ENCODE measurements around the gene WDR33.
A peak's percentile ranks its signal among the peaks of the same experiment; 100 is the strongest.

Gene WDR33

DNA sequence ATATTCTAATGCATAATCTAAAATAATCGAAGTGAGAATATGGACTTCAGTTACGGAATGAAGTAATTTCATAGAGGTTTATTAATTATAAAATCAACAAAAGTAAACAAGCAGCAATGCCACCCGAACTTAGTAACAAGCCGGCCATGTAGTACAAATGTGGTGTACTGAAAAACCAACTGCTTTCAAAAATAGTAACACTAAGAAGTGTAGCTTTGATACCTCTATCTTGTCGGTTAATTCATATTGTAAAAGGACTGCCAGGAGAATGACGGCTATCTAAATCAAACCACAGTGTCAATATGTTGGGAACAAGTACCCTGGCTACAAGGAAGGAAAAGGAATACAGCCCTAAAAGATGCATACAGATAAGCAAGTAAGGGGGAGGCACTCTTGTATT lies 48.5 kb downstream of the WDR33 start:
- DNase-seq = no peak

DNA sequence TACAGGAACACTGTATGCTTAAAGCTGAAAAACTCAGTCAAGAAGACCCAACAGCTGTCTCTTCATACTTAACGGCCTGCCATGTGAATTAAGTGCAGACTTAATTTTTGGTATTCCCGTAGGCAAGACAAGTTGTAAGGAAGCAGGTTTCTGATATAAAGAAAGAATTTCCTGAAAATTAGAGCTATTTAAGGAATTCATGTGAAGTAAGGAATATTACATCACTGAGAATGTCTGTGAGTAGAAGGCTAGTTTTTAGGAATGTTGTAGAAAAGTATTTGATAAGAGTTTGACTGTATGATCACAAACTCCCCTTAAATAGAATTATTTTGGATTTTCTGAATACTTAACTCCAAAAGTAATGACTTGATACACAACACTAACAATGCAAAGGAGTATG lies 51.0 kb downstream of the WDR33 start:
- peak; percentile 14 for DNase-seq

DNA sequence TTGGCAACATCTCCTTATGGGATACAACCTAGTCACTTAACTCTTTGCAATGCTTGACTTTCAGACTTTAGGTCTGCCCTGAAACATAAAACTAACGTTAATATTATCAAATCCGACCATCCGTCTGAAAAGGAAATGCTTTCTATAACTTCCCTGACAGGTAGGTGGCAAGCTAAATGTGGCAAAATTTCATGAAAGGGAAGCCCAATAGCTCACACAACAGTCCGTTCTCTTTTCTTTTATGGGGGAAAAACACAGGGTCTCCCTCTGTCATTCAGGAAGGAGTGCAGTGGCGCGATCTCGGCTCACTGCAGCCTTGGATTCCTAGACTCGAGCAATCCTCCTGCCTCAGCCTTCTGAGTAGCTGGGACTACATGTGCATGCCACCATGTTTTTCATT lies 56.8 kb downstream of the WDR33 start:
- no peak for DNase-seq

DNA sequence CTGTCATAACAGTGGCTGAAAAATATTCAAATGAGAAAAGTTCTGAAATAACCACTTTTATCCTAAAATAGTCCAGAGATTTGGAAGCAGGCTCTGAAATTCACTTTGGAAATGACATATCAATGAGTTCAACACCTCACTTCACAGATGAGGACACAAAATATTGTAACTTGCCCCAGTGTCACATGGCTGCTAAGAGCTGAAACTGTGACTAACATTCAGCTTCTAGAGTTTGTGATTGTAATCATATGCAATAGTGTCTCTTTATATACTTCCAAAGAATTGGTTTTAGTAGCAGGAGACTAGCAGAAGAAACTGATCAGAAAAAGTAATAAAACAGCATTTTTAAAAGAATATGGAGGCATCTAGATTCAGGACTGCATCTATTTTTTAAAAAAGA lies 57.6 kb downstream of the WDR33 start:
- DNase-seq = no peak

DNA sequence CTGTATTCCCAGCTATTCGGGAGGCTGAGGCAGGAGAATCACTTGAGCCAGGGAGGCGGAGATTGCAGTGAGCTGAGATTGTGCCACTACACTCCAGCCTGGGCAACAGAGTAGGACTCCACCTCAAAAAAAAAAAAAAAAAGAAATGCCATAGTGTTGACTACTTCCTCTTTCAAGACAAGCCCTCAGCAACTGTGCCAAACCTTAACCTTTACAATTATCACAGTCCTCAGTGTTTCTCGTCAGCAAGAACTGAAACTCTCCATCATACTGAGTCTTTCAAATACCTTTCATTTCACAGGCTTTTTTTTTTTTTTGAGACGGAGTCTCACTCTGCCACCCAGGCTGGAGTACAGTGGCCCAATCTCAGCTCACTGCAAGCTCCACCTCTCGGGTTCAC lies 61.4 kb downstream of the WDR33 start:
- peak; percentile 8 for DNase-seq

DNA sequence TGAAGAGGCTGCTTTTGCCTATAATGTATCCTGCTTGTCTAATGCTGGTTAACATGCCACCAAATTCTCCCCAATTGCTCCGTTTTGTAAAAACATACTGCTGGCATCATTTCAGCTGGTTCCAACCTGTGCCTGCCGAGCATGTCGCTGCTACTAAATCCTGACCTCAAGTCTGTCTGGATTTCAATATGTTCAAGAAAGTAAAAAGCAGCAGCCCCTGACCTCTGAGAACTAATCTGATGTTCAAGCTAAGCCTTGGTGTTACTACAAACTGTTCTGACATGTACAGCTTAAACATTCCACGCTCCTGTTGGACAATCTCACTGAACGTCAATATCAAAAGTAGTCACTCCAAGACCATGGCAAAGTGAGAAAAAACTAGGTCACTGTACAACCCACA lies 63.4 kb downstream of the WDR33 start:
- no peak for DNase-seq

DNA sequence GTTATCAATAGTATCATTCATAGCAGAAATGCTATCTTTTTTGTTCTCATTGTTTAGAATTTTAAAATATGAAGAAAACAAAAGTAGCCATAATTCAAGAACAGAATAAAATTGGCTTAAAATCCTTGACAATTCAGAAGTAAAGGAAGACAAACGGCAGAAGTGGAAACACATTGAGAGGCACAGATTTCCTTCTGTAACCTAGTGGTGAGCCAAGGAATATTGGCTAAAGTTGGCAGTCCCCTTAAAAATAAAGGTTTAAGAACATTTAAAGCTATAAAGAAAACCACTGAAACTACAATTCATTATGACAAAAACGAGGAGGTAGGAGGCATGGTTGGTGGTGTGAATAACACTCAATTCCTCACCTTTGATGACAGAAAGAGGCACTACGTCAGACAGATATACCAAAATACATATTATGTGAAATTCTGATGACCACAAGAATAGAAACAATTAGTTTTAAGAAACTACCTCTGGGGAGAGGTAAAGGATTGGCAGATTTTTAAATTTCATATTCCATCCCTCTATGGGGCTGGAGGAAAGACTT lies 67.4 kb downstream of the WDR33 start:
- no peak for DNase-seq

DNA sequence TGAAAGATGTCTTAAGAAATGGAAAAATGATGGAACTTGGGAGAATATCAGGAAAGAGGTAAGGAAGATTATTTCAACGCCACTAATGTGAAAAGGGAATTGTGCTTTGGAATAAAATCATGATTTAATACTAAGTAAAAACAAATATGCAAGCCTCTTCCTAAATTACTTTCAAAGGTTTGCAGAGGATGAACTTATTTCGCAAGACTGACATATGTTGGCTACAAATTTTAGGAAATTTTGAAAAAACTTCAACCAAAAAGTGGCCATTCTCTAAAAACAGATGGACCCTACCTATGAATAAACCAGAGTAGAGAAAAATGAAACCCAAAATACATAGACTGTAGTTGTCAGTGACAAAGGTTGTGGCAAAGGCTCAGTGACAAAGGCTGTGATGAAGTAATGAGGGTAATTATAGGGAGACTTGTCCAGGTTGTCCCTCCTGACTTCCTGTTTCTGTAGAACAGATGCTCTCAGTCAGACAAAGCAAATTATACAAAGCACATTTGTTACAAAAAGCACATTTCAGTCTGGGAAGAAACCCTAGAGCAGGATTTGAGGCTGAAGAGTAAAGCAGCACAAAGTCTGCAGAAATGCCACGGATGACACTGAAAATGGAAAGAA lies 70.2 kb downstream of the WDR33 start:
- no peak for DNase-seq

DNA sequence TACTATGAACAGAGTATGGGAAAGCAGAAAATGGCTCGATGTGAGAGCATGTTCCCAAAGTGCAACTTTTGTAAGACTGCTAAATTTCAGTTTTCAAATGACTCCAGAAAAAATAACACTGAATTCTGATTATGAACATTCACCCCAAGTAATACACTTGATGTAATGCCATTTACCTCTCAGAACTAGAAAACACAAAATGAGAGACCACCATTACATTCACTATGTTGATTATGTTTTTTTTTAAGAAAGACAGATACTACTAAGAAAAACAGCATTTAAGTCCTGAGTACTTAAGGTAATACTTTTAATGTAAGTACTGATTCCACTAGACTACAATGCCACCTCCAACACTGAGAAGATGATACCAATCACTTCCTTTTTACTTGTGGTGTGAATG lies 71.2 kb downstream of the WDR33 start:
- no peak for DNase-seq

DNA sequence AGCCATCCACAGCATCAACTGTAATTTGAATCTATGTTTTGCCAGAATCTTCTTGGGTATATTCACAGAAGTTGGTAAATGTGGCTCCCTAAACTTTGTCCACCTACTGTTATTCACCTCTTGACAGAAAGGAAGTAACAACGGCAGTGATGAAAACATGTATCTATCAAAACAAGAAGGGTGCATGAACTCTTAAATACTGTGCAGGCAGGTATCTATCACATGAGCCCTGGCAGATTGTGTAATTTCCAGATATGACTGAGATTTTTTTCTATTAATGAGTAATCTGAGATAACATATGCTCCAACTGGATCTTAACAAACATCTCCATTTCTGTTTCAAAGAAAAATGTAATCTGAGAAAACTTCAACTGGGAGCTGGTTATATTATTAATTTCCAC lies 73.1 kb downstream of the WDR33 start:
- DNase-seq = no peak

DNA sequence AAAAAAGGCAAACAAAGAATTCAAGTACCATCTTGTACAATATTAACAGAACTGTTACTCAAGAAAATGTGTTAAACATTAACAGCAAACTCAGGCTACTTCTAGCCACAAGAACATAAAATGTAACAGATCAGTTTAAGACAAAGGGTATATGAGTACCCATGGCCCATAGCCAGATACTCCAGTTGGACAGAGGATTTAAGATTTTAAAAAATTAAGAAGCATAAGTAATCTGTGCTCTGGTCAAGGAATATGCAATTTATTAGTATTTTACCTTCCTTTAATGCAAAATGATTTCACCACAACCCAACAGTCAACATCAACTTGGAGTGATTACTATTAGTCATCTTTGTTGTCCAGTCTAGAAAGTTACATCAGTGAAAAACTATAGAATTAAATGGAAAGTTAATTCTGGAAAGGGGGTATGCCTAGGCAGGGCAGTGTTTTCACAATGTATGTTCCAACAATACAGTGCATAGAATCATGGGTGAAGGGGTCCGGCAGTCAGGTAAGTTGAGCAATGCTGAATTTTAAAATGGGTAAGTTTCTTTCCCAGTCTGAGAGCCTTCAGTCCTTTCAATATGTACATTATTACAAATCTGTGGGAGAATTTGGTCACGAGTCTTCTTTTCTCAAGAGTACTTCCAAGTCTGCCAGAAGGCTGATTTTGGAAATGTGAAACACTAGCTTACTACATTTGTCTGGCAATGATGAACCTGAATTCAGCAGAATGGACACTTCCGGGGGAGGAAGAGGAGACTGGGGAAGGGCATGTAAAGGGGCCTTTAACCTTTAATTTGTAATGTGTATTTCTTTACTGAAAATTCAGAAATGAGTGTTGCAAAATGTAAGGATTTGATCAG lies 75.2 kb downstream of the WDR33 start:
- DNase-seq = no peak

DNA sequence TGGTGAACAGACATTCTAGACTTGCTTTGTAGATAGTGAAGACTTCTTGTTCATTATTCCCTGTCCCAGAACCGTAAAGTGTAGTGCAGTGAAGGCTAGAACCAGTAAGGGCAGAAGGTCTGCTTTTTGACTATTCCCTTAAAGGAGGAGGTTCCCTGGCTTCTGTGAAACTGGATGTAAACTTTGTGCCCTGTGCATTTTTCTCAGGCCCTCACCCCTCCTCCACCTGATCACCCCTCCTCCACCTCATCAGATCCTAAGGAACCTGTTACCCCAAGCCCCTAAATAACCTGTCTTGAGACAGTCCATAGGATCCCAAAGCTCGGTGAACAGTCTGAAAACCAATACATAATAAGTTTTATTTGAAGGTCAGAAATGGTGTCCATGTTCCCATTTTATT lies 75.9 kb downstream of the WDR33 start:
- no peak for DNase-seq

DNA sequence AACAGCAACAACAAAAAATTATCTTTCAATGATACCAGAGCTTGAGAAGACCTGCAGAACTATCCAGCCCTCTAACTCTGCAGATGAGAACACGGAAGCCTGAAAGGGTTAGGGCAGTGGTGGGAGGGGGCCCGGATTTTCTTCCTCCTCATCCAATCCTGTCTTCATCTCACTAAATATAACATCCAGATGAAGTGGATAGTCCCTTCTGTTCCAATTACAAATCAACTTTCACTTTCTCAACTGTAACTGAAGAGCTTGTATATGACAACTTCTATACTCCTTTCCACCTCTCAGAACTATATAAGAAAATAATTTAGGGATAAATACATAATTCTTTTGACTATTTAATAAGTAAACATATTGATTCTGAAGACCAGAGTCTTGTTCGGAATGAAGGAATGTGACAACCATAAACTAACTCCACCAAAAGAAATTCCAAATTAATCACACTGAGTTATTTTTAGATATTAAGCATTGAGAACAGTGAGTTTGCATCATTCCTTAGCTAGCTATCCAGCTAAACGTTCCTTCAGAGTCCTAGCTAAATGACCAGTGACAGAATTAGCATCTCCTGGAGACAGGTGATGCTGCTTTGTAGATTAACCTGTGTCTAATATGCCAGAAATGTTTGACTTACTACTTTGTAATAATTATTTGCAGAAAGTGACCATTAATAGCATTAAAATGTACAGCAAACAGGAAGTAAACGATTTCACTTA lies 77.0 kb downstream of the WDR33 start:
- peak; percentile 30 for DNase-seq

DNA sequence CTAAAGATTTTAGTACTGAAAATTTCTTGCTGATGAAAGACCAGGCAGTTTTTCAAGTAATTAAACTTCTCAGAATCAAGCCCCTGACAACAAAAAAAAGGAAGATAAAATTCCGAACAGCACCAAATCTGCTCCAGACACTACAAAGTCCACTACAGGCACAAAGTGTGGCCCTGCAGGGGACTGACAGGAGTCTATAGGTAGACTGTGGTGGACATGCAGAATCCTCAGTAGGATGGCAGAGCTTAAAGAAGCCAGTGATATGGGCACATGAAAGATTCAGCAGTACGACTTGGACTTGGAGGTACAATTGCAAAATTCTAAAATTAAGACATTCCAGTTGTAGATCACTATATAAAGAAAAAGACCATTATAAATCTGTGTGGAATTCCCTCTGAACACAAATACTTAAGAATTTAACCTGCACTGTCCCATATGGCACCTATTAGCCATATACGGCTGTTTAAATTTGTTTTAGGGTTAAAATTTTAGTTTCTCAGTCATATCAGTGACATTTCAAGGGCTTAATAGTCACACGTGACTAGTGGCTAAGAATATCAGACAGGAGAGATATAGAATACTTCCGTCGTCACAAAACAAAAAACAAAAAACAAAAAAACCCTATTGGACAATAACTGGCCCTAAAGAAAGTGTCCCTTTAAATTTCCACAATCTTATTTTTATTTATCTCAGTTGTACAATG lies 77.7 kb downstream of the WDR33 start:
- DNase-seq = no peak

DNA sequence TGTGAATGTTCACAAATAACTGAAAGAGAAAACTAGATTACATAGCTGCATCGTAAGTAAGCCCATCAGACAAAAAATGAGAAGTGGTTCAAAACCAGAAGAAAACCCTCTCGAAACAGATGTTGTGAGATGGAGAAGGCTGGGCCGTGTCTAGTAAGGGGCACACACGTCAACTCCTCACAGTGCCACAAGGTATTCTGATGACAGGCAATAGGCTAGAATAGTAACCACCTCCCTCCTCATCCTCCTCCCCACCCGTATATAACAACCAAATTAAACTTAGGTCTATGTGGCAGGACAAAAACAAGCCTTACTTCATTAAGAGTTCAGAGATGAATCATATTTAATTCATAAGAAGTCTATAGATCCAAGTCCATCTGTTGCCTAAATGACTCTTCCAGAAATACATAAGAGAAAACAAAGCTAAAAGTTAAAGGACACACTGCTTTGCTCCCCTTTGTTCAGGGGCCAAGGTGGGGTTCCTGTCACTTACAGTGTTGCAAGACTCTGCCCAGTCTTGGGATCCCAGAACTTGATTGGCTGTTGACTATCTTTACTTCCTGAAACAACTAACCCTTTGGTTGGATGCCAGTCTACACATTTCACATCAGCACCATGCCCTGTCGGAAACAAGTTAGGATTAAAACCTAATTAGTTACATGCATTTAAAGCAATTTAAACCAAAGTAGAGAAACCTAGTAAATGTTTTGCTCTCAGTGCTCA lies 84.7 kb downstream of the WDR33 start:
- no peak for DNase-seq

DNA sequence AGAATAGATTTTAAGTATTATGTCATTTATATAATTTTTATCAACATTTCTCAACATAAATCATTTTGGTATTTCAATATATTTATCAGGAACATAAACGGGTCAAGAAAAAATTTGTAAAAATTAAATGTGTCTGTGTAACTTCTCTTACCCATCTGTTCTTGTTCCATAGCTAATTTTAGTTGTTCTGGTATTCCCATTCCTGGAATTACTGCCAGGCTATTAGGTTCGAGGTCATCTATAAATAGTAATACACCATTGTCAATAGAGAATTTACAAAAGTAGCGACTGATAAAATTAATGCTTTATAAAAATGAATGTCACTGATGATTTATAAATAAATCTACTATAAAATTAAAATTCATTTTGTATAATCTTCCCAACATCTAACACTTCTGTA lies 88.2 kb downstream of the WDR33 start:
- DNase-seq = no peak

DNA sequence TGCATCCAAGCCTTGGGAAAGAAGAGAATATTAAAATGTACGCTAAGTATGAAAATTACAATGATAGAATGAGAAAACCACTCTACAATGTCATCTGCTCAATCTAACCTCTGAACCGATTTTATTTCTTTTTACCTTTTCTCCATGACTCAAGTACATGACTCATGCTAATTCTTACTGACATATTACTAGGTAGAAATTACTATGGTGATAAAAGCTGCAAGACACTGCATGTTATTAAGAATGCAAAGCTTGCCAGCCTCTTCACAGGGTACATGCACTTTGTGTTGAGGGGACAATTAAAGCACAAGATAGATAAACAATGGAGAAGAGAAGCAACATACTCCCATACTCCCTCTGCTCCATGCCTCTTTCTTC lies 89.0 kb downstream of the WDR33 start:
- no peak for DNase-seq

DNA sequence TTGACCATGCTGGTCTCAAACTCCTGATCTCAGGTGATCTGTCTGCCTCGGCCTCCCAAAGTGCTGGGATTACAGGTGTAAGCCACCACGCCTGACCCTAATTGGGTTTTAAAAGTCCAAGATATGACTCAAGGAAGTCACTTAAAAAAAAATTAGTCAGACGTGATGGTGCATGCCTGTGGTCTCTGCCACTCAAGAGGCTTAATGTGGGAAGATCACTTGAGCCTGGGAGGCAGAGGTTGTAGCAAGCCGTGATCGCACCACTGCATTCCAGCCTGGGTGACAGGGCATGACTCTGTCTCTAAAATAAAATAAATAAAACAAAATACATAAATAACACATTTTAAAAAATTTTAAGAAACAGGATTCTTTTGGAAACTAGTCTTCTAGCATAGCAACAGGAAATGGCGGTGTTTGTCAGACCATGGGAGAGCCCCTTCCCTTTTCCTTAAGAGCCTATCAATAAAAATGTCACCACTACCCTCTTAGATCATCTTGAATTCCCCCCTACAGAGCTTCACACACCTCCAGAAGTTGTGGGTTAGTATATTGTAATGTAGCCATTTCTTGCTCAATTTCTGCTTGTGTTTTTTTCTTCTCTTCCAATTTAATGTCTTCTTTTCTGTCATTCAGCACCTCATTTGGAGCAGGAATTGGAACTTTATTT lies 89.5 kb downstream of the WDR33 start:
- DNase-seq = peak; percentile 13

DNA sequence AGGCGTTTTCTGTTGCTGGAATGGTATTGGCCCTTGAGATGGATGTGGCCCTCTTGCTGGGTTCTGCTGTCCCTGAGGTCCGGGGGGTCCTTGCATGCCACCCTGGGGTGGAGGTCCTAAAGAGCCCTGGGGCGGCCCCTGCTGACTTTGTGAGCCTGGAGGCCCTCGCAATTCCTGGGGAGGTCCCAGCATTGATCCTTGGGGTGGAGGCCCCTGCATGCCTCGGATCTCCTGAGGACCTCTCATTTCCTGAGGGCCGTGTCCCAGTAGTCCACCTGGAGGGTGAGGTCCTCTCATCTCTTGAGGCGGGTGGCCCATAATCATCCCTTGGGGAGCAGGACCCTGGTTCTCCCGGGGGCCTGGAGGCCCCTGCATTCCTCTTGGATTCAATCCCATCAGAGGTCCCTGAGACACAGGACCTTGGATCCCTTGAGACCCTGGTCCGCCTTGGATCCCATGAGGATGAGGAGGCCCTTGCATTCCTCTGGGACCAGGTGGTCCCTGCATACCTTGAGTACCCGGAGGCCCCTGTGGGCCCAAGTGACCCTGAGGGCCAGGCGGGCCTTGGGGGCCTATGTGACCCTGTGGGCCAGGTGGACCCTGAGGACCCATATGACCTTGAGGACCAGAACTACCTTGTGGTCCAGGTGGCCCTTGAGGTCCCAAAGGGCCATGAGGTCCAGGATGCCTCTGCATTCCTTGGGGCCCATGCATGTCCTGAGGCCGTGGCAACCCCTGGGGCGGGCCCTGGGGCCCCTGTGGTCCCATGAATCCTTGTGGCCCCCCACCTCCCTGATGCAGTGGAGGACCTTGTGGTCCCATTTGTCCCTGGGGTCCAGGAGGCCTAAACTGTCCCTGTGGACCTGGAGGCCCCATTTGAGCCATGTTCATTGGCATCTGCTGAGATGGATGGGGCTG lies 91.4 kb downstream of the WDR33 start:
- no peak for DNase-seq

DNA sequence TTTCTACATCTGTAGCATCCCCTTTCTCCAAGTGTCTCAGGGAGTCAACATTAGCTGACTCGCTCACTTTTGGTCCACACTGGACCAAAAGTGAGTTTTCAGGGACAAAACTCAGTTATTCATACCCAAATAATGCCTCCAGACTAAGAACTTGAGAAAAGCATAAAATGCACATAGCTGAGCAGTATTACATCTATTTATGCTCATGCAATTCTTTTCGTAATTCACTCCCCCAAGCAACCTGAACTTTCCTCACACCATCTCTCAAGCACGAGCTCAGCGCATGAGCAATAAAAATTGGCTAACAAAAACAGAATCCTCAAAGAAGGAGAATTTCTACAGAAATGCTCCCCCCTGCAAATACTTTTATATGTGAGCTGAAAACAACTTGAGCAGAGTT lies 92.7 kb downstream of the WDR33 start:
- DNase-seq = no peak
